Stimulated activated naive CD8-positive, alpha-beta T cell treated with anti-CD3 and anti-CD28 coated beads, Interleukin-15, Interleukin-2, amounts not matched to agents 100 ng/mL and 50 ng/mL, for 24 hours (primary cell): ENCODE results near the gene TMEM131.

Experiments used
- H3K27ac Mint-ChIP-seq: one replicate; pipeline ENCODE4 v1.8.0; 2021; ENCODE audit warnings: mild to moderate bottlenecking, mixed read lengths
- H3K27me3 Mint-ChIP-seq: one replicate; pipeline ENCODE4 v1.8.0; 2021; ENCODE audit warnings: mixed read lengths
- H3K36me3 Mint-ChIP-seq: one replicate; pipeline ENCODE4 v1.8.0; 2021; ENCODE audit warnings: low read depth, mixed read lengths
- H3K4me1 Mint-ChIP-seq: one replicate; pipeline ENCODE4 v1.8.0; 2021; ENCODE audit warnings: low read depth, mixed read lengths
- H3K4me3 Mint-ChIP-seq: one replicate; pipeline ENCODE4 v1.8.0; 2021; ENCODE audit warnings: mild to moderate bottlenecking, mixed read lengths
- H3K9me3 Mint-ChIP-seq: one replicate; pipeline ENCODE4 v1.8.0; 2021; ENCODE audit warnings: mixed read lengths

TMEM131 gene

DNA sequence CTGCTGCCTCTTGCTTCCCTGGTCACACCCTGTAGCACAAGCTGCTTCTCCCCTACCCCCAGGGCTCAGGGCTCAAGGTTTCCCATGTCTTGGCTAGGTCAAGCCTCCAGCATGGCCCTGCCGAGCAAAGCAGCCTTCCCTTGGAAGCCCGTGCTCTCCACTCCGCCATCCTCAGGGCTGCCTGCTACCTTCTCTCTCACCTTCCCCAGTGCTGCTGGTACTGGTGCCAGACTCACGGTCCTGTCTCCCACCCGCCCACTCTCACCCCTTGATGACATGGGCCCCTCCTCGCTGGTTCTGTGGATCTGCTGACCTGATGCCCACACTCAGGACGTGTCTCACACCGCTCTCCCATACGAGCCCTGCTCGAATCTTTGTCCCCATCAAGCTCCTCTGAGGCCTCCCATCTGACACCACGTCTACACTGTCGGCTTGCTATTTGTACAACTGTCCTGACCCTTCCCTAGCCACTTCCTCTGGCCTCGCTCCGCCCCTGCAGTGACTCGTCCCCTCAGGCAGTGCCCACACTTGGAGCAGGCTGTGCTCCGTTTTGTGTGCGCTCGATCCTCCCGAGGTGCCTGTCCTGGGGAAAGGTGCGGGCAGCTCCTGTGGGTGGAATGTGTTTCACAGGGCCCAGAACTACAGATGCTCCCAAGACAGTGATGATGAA is 232.4 kb downstream of the TMEM131 start:
- Mint-ChIP-seq H3K27ac (peak overlapping the region; percentile 41), H3K36me3 (peaks cover 61% of the 10 kb centered on the region), H3K27me3 (no peaks in the 10 kb centered on the region), H3K4me1 (peaks cover 25% of the 10 kb centered on the region), H3K4me3 (no peak overlapping the region), H3K9me3 (no peaks in the 10 kb centered on the region)

DNA sequence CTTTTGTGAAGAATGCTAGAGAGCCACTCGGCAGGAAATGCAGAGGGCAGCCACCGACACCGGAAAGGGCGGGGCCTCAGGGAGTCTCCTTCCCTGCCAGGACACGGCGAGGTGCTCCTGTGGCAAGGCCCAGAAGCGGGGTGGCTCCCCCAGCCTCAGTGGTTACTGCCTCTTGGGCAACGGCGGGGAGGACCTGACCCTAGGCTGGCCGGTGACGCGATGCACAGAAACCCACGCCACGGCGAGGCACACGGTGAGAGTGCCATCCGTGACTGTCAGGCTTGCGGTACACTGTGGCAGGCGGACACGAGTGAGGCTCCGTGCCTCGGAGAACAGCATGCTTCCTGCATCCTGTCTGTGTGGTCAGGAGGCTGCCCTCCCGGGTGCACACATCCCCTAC is 234.6 kb downstream of the TMEM131 start:
- Mint-ChIP-seq H3K27ac (peak overlapping the region; percentile 66), H3K4me1 (peaks cover 25% of the 10 kb centered on the region), H3K27me3 (no peaks in the 10 kb centered on the region), H3K9me3 (no peaks in the 10 kb centered on the region), H3K36me3 (peaks cover 66% of the 10 kb centered on the region), H3K4me3 (peak overlapping the region; percentile 14)

DNA sequence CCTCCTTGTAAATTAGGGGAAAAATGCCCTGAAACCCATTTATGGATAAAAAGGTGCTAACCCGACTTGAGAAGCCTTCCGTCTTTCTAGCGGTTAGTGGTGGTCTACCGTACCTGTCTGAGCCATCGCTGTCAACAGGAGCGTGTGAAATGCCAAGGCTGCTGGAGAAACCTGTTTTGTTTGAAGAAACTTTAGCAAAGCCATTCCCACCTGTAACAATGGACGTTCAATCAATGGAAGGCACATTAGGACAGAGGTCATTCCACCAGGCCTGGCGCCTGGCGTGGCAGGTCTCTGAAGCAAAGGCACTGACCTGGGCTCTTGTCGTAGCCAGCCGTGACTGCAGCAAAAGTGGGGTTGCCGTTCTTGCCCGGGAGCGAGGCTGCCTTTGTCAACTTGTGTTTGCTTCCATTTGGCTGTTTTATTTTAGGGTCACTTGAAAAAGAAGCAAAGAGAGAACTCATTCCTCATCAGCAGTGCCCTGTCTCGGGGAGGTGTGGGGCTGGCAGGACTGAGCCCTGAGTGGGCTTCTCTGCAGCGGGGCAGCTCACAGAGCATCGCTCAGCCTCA is 235.2 kb downstream of the TMEM131 start:
- peak overlapping the region; percentile 14 for H3K4me3 Mint-ChIP-seq
- no peaks in the 10 kb centered on the region for H3K9me3 Mint-ChIP-seq
- peak overlapping the region; percentile 66 for H3K27ac Mint-ChIP-seq
- H3K36me3 Mint-ChIP-seq = peaks cover 64% of the 10 kb centered on the region
- H3K27me3 Mint-ChIP-seq = no peaks in the 10 kb centered on the region
- peaks cover 25% of the 10 kb centered on the region for H3K4me1 Mint-ChIP-seq

DNA sequence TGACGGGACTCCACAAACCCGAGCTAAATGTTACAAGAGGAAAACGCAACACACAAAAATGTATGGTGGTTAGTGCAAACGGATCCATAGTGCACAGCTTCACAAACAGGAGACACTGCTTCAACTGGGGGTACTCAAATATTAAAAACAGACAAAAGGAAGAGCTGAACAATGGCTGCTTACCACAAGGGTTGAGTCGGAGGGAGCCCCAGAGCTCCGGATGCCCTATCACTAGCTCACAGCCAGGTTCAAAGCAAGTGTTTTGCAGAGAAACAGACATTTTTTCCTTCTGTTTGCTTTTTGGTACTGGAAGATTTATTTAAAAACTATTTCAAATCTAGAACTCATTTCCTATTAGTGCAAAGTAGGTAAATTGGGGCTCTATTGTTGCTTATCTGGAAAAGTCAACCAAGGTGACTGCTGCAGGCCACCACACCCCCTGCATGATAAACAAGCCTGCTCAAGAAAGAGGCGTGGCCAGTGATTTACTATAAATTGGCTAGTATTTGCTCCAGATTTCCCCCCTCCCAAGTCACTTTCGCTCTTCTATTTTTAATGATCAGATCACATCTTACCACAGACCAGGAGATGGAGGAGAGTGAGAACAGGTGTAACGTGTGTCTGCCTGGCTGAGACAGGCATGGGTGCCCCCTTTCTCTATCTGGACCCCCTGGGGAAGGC is 235.9 kb downstream of the TMEM131 start:
- peaks cover 25% of the 10 kb centered on the region for H3K4me1 Mint-ChIP-seq
- H3K9me3 Mint-ChIP-seq = no peaks in the 10 kb centered on the region
- no peaks in the 10 kb centered on the region for H3K27me3 Mint-ChIP-seq
- no peak overlapping the region for H3K27ac Mint-ChIP-seq
- H3K4me3 Mint-ChIP-seq = no peak overlapping the region
- H3K36me3 Mint-ChIP-seq = peaks cover 61% of the 10 kb centered on the region

DNA sequence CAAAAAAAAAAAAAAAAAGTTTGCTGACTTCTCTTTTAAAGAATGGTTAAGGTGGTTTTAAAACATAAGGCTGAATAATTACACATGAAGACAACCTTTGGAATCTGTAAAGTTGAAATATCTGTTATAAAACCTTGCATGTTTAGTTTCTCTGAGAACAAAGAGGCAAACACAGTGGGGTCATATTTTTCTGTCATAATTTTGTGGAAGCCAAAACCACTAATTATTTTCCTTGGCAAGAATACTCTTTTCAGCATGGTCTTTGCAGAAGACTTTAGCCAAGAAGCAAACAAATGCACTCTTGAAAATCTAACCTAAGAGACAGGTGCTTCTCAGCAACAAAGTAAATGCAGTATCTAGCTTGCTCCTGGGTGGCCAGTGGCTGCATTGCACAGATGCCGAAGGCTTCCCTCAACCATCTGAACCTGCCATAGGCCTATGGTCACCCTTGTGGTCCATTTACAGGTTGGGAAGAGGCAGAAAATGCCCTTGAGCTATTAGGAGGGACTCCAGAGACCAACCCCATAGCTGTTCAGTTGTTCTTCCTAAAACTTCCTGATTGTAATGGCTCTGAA is 237.5 kb downstream of the TMEM131 start:
- H3K4me3 Mint-ChIP-seq = no peak overlapping the region
- peaks cover 21% of the 10 kb centered on the region for H3K4me1 Mint-ChIP-seq
- no peaks in the 10 kb centered on the region for H3K27me3 Mint-ChIP-seq
- peaks cover 57% of the 10 kb centered on the region for H3K36me3 Mint-ChIP-seq
- no peak overlapping the region for H3K27ac Mint-ChIP-seq
- H3K9me3 Mint-ChIP-seq = no peaks in the 10 kb centered on the region

DNA sequence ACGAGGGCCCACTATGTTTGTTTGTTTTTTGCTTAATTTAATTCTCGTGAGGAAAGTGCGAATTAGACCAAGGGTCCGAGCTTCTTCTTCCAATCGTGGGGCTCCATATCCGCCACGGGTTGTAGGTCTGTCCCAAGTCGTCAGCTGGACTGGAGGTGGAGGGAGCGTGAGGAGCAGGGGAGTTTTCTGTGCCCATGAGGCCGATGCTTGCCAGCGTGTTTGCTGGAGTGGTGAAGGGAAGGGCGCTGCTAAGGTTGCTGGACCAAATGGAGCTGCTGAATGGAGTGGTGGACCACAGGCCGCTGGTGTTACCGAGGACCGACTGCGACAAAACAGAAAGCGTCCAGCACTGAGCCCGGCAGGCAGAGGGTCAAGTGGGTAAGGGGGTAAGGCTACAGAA is 238.7 kb downstream of the TMEM131 start:
- Mint-ChIP-seq H3K4me3 (no peak overlapping the region), H3K9me3 (no peaks in the 10 kb centered on the region), H3K27ac (peak overlapping the region; percentile 3), H3K27me3 (no peaks in the 10 kb centered on the region), H3K36me3 (peaks cover 51% of the 10 kb centered on the region), H3K4me1 (peaks cover 18% of the 10 kb centered on the region)

DNA sequence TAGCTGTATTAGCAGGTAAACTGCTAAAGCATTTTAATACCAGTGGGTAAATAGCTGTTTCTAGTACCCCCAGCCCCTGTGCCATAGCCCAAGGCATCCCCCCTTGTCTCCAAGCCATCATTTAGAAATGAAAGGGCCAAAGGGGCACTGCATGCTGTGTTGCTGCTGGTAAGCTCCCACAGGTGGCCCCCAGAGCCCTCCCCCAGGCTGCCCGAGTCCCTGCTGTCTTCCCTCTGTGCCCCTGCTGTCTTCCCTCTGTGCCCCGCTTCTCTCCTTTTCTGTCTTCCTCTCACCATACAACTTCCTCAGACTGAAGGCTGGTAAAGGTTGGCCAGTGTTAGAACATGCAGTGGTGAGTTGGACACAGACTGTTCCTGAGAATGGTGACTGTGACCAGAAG is 240.3 kb downstream of the TMEM131 start:
- no peak overlapping the region for H3K27ac Mint-ChIP-seq
- no peaks in the 10 kb centered on the region for H3K9me3 Mint-ChIP-seq
- H3K4me3 Mint-ChIP-seq = no peak overlapping the region
- peaks cover 6% of the 10 kb centered on the region for H3K4me1 Mint-ChIP-seq
- H3K36me3 Mint-ChIP-seq = peaks cover 38% of the 10 kb centered on the region
- H3K27me3 Mint-ChIP-seq = no peaks in the 10 kb centered on the region

DNA sequence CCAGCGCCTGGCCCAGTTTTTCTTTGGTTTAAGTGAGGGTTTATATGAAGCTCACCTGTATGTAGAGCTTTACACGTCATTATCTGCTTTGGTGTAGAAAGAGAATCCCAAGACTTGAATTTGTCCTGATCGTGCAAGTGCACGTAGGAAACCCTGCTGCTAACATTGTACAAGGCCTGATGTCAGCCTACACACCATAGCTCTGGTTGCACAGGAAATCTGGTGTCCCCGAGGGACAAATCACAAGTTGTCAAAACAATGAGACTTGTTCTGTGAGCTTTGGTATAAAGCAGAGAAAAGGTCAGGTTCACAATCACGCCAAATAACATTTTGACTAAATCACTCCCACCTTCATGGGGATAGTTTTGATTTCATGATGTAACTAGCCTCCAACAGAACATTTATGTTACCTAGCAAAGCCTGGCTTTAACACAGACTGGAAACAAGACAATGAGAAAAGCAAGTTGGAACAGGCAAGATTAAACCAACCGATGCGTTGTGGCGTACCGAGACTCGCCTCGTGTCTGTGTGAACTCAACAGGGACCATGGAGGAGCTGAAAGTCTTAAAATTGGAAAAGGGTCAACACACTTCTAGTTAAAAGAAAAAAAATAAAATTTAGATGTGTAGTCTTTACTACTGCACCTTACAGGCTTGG is 240.9 kb downstream of the TMEM131 start:
- Mint-ChIP-seq H3K36me3 (peaks cover 33% of the 10 kb centered on the region), H3K27ac (no peak overlapping the region), H3K27me3 (no peaks in the 10 kb centered on the region), H3K4me1 (no peaks in the 10 kb centered on the region), H3K4me3 (no peak overlapping the region), H3K9me3 (no peaks in the 10 kb centered on the region)

DNA sequence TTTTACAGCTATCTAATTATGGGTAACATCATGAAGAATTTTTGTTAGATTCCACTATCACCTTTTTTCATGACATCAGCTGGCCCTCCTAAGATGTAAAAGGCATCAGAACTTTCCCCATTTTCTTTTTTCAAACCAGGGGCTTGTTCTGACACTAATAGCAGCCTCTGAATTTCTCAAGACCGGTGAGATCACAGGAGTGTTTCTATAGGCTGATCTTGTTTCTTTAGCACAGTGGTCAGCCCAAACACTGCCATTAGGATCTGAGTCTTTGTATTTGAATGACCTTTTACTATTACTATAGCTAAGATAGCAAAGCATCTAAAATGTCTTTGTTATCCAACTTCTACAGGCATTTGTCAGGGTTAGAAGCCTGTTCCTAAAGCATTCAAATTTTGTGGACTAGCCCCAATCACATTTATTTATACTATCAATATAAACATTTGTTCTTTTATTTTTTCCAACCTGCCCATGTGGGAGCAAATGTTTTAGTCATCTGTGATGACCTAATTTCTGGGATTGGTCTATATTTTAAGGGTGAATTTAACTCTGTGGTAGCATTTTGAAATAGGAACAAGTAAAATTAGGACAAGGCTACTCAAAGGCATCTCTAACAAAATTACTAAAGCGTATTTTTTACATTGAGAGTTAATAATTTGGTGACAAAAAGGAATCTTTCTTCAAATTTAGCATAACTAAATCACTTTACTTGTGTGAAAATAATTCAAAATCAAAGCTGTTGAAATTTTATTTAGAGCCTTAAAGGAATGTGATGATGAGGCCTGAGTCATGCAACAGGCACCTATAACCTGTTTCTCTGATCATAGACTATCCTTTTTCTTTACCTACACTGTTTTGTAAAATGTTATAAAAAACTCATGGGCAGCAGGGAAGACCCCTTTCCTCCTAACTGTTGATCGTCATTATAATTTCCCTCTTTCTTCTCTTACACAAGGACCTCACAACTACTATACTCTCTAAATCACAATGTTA is 243.1 kb downstream of the TMEM131 start:
- Mint-ChIP-seq H3K4me1 (peaks cover 12% of the 10 kb centered on the region), H3K4me3 (no peak overlapping the region), H3K36me3 (peaks cover 21% of the 10 kb centered on the region), H3K27ac (no peak overlapping the region), H3K27me3 (no peaks in the 10 kb centered on the region), H3K9me3 (no peaks in the 10 kb centered on the region)

DNA sequence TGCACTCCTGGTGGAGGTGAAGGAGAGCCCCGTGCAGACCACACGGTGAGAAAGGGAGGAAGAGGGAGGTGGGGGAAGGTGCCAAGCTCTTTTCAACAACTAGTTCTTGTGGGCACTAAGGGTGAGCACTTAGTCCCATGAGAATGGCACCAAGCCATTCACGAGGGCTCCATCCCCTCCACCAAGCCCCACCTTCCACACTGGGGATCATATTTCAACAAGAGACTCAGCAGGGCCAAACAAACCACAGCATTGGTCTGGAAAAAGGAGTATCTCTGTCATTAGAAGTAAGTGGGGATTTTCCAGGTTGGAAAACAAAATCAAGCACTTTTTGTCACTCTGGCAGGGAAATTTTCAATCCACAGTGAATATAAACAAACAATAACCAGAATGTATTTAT is 244.0 kb downstream of the TMEM131 start:
- no peak overlapping the region for H3K27ac Mint-ChIP-seq
- peaks cover 19% of the 10 kb centered on the region for H3K4me1 Mint-ChIP-seq
- H3K9me3 Mint-ChIP-seq = no peaks in the 10 kb centered on the region
- H3K4me3 Mint-ChIP-seq = no peak overlapping the region
- peaks cover 15% of the 10 kb centered on the region for H3K36me3 Mint-ChIP-seq
- H3K27me3 Mint-ChIP-seq = no peaks in the 10 kb centered on the region

DNA sequence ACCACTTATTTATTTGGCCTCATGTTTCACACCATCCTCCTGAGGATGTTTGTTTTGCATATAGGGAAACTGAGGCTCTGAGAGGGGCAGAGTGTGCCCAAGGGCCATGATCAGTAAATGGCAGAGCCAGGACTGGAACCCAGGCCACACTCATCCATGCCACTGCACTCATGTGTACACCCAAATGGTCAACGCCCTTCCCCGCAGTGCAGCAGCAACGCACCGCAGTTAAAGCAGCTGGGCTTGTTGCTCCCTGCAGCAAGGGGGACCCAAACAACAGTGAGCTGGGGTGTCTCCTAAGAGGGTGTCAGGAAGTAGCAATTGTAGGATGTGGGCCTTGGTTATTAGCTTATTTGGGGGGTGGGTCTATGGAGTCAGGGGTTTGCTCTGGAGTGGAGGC is 245.7 kb downstream of the TMEM131 start:
- H3K36me3 Mint-ChIP-seq = peaks cover 6% of the 10 kb centered on the region
- no peaks in the 10 kb centered on the region for H3K27me3 Mint-ChIP-seq
- H3K4me1 Mint-ChIP-seq = peaks cover 35% of the 10 kb centered on the region
- H3K27ac Mint-ChIP-seq = no peak overlapping the region
- H3K4me3 Mint-ChIP-seq = no peak overlapping the region
- no peaks in the 10 kb centered on the region for H3K9me3 Mint-ChIP-seq

DNA sequence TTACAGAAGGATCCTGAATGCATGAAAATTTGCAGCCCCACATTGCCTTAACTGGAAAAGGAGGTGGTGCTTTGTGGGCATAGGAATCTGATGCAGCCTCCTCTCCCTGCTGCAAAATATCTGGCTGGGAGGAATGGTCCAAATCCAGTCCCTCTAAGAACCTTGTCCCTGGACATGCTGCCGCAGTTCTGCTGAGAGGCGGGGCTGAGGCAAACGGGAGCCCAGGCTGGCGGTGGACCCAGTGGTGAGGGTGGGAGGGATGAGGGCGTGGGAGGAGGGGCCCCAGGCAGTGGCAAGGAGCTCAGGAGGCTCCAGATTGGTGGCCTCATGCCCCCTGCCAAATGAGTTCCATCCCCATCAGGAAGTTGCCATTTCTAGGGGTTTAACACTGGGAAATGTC is 246.2 kb downstream of the TMEM131 start:
- Mint-ChIP-seq H3K27ac (no peak overlapping the region), H3K4me3 (no peak overlapping the region), H3K9me3 (no peaks in the 10 kb centered on the region), H3K4me1 (peaks cover 40% of the 10 kb centered on the region), H3K27me3 (no peaks in the 10 kb centered on the region), H3K36me3 (peaks cover 2% of the 10 kb centered on the region)

DNA sequence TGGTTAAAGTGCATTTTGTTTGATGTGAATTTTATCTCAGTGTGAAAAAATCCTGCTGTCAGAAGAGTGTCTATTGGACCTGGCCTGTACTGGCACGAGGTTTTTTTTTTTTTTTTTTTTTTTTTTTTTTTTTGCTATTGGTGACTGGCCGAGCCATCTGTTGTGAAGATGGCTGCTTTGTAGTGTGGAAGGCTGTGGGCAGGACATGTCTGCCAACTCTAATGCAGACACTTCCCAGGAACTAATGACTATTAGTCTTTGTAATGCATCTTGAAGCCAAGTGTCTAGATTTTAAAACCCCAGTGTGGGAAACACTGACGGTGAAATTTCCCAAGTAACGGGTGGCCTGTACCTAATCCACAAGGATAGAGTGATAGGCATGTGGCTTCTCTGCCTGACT is 248.0 kb downstream of the TMEM131 start:
- peaks cover 57% of the 10 kb centered on the region for H3K4me1 Mint-ChIP-seq
- peaks cover 11% of the 10 kb centered on the region for H3K36me3 Mint-ChIP-seq
- H3K4me3 Mint-ChIP-seq = no peak overlapping the region
- no peaks in the 10 kb centered on the region for H3K27me3 Mint-ChIP-seq
- H3K9me3 Mint-ChIP-seq = no peaks in the 10 kb centered on the region
- no peak overlapping the region for H3K27ac Mint-ChIP-seq

DNA sequence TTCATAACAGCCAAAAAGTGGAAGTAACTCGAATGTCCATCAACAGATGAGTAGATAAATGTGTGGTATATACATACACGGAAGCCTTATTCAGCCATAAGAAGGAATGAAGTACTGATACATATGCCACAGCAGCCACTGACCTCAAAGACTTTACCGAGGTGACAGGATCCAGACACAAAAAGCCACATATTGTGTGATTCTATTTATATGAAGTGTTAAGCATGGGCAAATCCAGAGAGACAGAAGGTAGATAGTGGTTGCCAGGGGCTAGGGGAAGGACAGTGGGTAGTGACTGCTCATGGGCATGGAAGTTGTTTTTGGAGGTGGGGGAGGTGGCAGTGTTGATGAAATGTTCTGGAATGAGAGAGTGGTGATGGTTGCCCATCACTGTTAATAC is 248.5 kb downstream of the TMEM131 start:
- H3K27ac Mint-ChIP-seq = no peak overlapping the region
- no peaks in the 10 kb centered on the region for H3K27me3 Mint-ChIP-seq
- H3K4me1 Mint-ChIP-seq = peaks cover 61% of the 10 kb centered on the region
- H3K36me3 Mint-ChIP-seq = peaks cover 12% of the 10 kb centered on the region
- no peak overlapping the region for H3K4me3 Mint-ChIP-seq
- no peaks in the 10 kb centered on the region for H3K9me3 Mint-ChIP-seq
